ENCODE data around the gene ACADS. TPM values are rescaled to one million over a fixed set of nuclear protein-coding genes. Genes with fewer than 3 reads are reported as not detected.

The ACADS gene
- total and polyA plus RNA-seq, 9 of the 15 experiments (the other 6 are each of a cell fraction or from before 2014, with no cell fraction given) = 0.06 to 20.3 (median 8.8) TPM

DNA sequence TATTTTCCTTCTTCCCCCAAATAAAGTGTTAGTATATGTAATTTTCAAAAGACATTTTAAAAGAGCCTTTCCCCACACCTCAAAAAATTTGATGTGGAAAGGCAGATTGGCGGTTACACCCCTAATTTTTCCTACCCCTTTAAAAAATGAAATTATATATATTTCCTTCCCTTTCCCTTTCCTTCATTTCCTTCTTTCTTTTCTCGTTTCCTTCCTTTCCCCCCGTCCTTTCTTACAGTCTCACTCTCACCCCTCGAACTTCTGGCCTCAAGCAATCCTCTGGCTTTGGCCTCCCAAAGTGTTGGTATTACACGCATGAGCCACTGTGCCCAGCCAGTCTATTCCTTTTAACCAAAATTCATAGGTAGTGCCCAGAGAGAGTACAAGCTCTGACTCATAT is 19.6 kb upstream of the ACADS start:
- Histone ChIP-seq H3K4me3 (no peak overlapping the region), H3K27ac (ENCODE audit: extremely low read depth, low read depth, low read length) (no peak overlapping the region), H3K36me3 (ENCODE audit: control insufficient read depth, insufficient read depth, low read length) (peaks cover 29% of the 10 kb centered on the region; the same call in 2 of the 3 replicates), H3K9ac (ENCODE audit: insufficient read depth in 1 of 2, low read depth in 2 of 2, low read length in 2 of 2) (no peak overlapping the region), H4K20me1 (replicated peaks; ENCODE audit: control insufficient read depth, insufficient read depth, low read length) (no peaks in the 10 kb centered on the region), H3K79me2 (ENCODE audit: control insufficient read depth, insufficient read depth, low read length) (peaks cover 6% of the 10 kb centered on the region), H3K9me1 (ENCODE audit: control insufficient read depth, insufficient read depth, low read length) (no peaks in the 10 kb centered on the region), H3K27me3 (ENCODE audit: control insufficient read depth in 2 of 2, insufficient read depth in 2 of 2, low read length in 2 of 2) (no peaks in the 10 kb centered on the region), H3K4me2 (ENCODE audit: insufficient read depth, low read length) (no peak overlapping the region), H3K4me1 (replicated peaks in 1 of 2; ENCODE audit: control insufficient read depth in 2 of 2, insufficient read depth in 2 of 2, low read length in 2 of 2) (peaks cover 7 to 12% of the 10 kb centered on the region in 2 experiments; a peak in 3 of 5 replicates), H3K9me3 (replicated peaks; ENCODE audit: control insufficient read depth, insufficient read depth, low read depth, low read length) (no peaks in the 10 kb centered on the region), H2AFZ (ENCODE audit: low read depth, low read length) (no peak overlapping the region)
- intact Hi-C loops (cut with micrococcal nuclease) = no loop called here
- BruUV-seq (replicated peaks) = no TSS peak
- ATAC-seq (no peak), FAIRE-seq (no peak), DNase-seq (ENCODE audit: extremely low read depth in 1 of 4, low spot score in 3 of 4) (no peak)
- in situ Hi-C loops (cut with MboI) = no loop called here
- CTCF ChIA-PET (ENCODE audit: low intra/inter-chr PET ratio) = interaction anchor here (0.7 kb wide), 1 partner anchor 56 kb away, joined by 4 read pairs; no protein-coding TSS in a partner anchor
- POLR2A ChIA-PET = interaction anchor here (1.5 kb wide), 1 partner anchor 16 kb away, joined by 3 read pairs; no protein-coding TSS in a partner anchor
- WGBS (ENCODE audit: insufficient coverage, low coverage, missing lambda C conversion rate) = 75% methylated on average over 5 of the region's 5 CpGs
- TF ChIP-seq, protein P1, sequence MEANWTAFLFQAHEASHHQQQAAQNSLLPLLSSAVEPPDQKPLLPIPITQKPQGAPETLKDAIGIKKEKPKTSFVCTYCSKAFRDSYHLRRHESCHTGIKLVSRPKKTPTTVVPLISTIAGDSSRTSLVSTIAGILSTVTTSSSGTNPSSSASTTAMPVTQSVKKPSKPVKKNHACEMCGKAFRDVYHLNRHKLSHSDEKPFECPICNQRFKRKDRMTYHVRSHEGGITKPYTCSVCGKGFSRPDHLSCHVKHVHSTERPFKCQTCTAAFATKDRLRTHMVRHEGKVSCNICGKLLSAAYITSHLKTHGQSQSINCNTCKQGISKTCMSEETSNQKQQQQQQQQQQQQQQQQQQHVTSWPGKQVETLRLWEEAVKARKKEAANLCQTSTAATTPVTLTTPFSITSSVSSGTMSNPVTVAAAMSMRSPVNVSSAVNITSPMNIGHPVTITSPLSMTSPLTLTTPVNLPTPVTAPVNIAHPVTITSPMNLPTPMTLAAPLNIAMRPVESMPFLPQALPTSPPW (CRISPR knock-in tag; IDR thresholded peaks at IDR 0.05) = no peak
- TF ChIP-seq RNF2 (IDR thresholded peaks at IDR 0.05) (no peak), EP300 (IDR thresholded peaks at IDR 0.05; ENCODE audit: low read length) (no peak), RBM15 (IDR thresholded peaks at IDR 0.05; ENCODE audit: insufficient read depth, low read length) (no peak), E2F4 (CRISPR knock-in tag; IDR thresholded peaks at IDR 0.05; ENCODE audit: low read depth) (no peak), IRF9 (tag; IDR thresholded peaks at IDR 0.05) (no peak), SFPQ (IDR thresholded peaks at IDR 0.05; ENCODE audit: low read depth, low read length) (no peak), HMGN3 (IDR thresholded peaks at IDR 0.05; ENCODE audit: borderline replicate concordance, extremely low read depth, insufficient read length, low read depth, low read length) (no peak), ZNF830 (CRISPR knock-in tag; IDR thresholded peaks at IDR 0.05) (no peak), CTBP1 (IDR thresholded peaks at IDR 0.05; ENCODE audit: borderline replicate concordance) (no peak), HNRNPUL1 (IDR thresholded peaks at IDR 0.05; ENCODE audit: low read length) (no peak), GABPB2 (CRISPR knock-in tag; conservative IDR thresholded peaks at IDR 0.05) (no peak)

All from K562 (cell line).